Peyer's patch (tissue), 4 donors: ENCODE results near the gene IL18BP. TPM values are rescaled to one million over a fixed set of nuclear protein-coding genes. Genes with fewer than 3 reads are reported as not detected.

Source experiments
- DNase-seq, 3 donors: peaks; one replicate each; pipeline ENCODE4 v3.0.0-alpha.2; 2017 to 2019
- H3K27ac ChIP-seq, 4 donors: fragments of 200-600 bp; sonication (generic); one replicate each; pipeline ENCODE4 v1.5.1; 2016 to 2019
- H3K27me3 ChIP-seq, 2 donors: fragments of 200-600 bp; sonication (generic); one replicate each; pipeline ENCODE4 v1.5.1; 2019
- H3K36me3 ChIP-seq, 3 donors: fragments of 200-600 bp; sonication (generic); one replicate each; pipeline ENCODE4 v1.5.1; 2016 to 2019
- H3K4me1 ChIP-seq, 4 donors: fragments of 200-600 bp; sonication (generic); one replicate each; pipeline ENCODE4 v1.5.1; 2016 to 2019
- H3K4me3 ChIP-seq, 4 donors: fragments of 200-600 bp; sonication (generic); 1 replicate in 3 of 4; 2 replicates in 1 of 4; pipeline ENCODE4 v1.5.1; 2016 to 2019; ENCODE audit warnings: mild to moderate bottlenecking in 1 of 4
- H3K9me3 ChIP-seq, 4 donors: fragments of 200-600 bp; sonication (generic); one replicate each; pipeline ENCODE4 v1.5.1; 2016 to 2019; ENCODE audit warnings: mild to moderate bottlenecking in 1 of 4
- CTCF ChIP-seq, 6 experiments: fragments of 450-650 bp in 4 of 6; fragments of 200-600 bp in 2 of 6; sonication (generic) in 1 of 6; IDR thresholded peaks; one replicate each; pipeline ENCODE4 v1.5.1; 2017 to 2019; ENCODE audit warnings: antibody characterized with exemption in 6 of 6, mild to moderate bottlenecking in 3 of 6, moderate library complexity in 1 of 6
- POLR2A ChIP-seq, 2 donors: fragments of 450-650 bp; IDR thresholded peaks; one replicate each; pipeline ENCODE4 v1.5.1; 2017; ENCODE audit warnings: antibody characterized with exemption in 2 of 2, mild to moderate bottlenecking in 2 of 2, moderate library complexity in 2 of 2
- total RNA-seq, 4 donors: library from RNA; depleted of rRNA; stranded (reverse); fragments of >200 nt; gene quantifications; one replicate each; pipeline ENCODE4 v1.1.0, GENCODE V29; 2016

IL18BP gene
- 10 to 100 TPM; 16.1 to 45.4 (median 28.2) TPM for total RNA-seq

GRCh38 chr11:71998649-71999310, at the start of gene IL18BP:
Gene IL18BP, plus strand, starts transcription at chr11:71998909. Its CDS starts 1,076 bp downstream, at chr11:71999985.
- Histone ChIP-seq H3K36me3 (peaks cover 0 to 35% (median 0%) of the 10 kb centered on the region in 3 donors), H3K9me3 (no peaks in the 10 kb centered on the region), H3K4me3 (peak within 1 kb of the TSS; percentile 19 to 27 (median 22)), H3K4me1 (peaks cover 0 to 20% (median 6%) of the 10 kb centered on the region in 4 donors), H3K27ac (peak within 1 kb of the TSS; percentile 43 to 80 (median 66)), H3K27me3 (no peaks in the 10 kb centered on the region)
- peak in 2 of 3 donors; percentile 70 to 79 for DNase-seq
- no peak for TF ChIP-seq POLR2A (IDR thresholded peaks at IDR 0.05)

- Histone ChIP-seq H3K9me3 (no peaks in the 10 kb centered on the region), H3K4me1 (peaks cover 0 to 12% (median 0%) of the 10 kb centered on the region in 4 donors), H3K27me3 (no peaks in the 10 kb centered on the region), H3K4me3 (no peak overlapping the region), H3K27ac (peak overlapping the region in 3 of 4 donors; percentile 11 to 78 (median 77)), H3K36me3 (no peaks in the 10 kb centered on the region)
- DNase-seq, result peak in 1 of 3 donors; percentile 59
- TF ChIP-seq CTCF (IDR thresholded peaks at IDR 0.05), result no peak
- no peak for TF ChIP-seq POLR2A (IDR thresholded peaks at IDR 0.05)
Observed at GRCh38 chr11:71949034-71949433, 49.7 kb upstream of the IL18BP start.

GRCh38 chr11:71951741-71952310, 46.9 kb upstream of the IL18BP start:
- no peaks in the 10 kb centered on the region for H3K9me3 ChIP-seq
- no peaks in the 10 kb centered on the region for H3K36me3 ChIP-seq
- no peak overlapping the region for H3K27ac ChIP-seq
- H3K4me1 ChIP-seq, result peaks cover 0 to 11% (median 0%) of the 10 kb centered on the region in 4 donors
- no peak for TF ChIP-seq POLR2A (IDR thresholded peaks at IDR 0.05)
- TF ChIP-seq CTCF (IDR thresholded peaks at IDR 0.05), result no peak
- no peak for DNase-seq
- H3K4me3 ChIP-seq, result no peak overlapping the region
- no peaks in the 10 kb centered on the region for H3K27me3 ChIP-seq

GRCh38 chr11:71955898-71956456, 42.7 kb upstream of the IL18BP start:
- no peak overlapping the region for H3K27ac ChIP-seq
- no peak for DNase-seq
- no peak overlapping the region for H3K4me3 ChIP-seq
- peaks cover 0 to 8% (median 0%) of the 10 kb centered on the region in 4 donors for H3K4me1 ChIP-seq
- H3K27me3 ChIP-seq, result no peaks in the 10 kb centered on the region
- TF ChIP-seq POLR2A (IDR thresholded peaks at IDR 0.05), result no peak
- no peak for TF ChIP-seq CTCF (IDR thresholded peaks at IDR 0.05)
- no peaks in the 10 kb centered on the region for H3K9me3 ChIP-seq
- H3K36me3 ChIP-seq, result peaks cover 0 to 10% (median 0%) of the 10 kb centered on the region in 3 donors

GRCh38 chr11:71962428-71963038, 36.2 kb upstream of the IL18BP start:
- TF ChIP-seq CTCF (IDR thresholded peaks at IDR 0.05) (no peak), POLR2A (IDR thresholded peaks at IDR 0.05) (no peak)
- Histone ChIP-seq H3K27ac (peak overlapping the region in 1 of 4 donors; percentile 7), H3K4me3 (no peak overlapping the region), H3K9me3 (no peaks in the 10 kb centered on the region), H3K27me3 (no peaks in the 10 kb centered on the region), H3K36me3 (peaks cover 0 to 23% (median 0%) of the 10 kb centered on the region in 3 donors), H3K4me1 (no peaks in the 10 kb centered on the region)
- no peak for DNase-seq
